ENCODE results near the gene ST7L. TPM values are rescaled to one million over a fixed set of nuclear protein-coding genes. Genes with fewer than 3 reads are reported as not detected.

ST7L gene
- total RNA-seq, 1 donor = 18.5 TPM

GRCh38 chr1:112633628-112634027 is 14.7 kb upstream of the ST7L start:
- Histone ChIP-seq H3K27me3 (ENCODE audit: insufficient read depth, low read length) (no peaks in the 10 kb centered on the region), H3K36me3 (ENCODE audit: insufficient read depth, low read length) (peaks cover 6% of the 10 kb centered on the region), H2AFZ (ENCODE audit: low read length) (no peak overlapping the region), H3K4me3 (ENCODE audit: insufficient read depth, low read length) (no peak overlapping the region), H3K4me1 (ENCODE audit: insufficient read depth, low read length) (peaks cover 20% of the 10 kb centered on the region), H3K4me2 (ENCODE audit: insufficient read depth, low read length) (no peak overlapping the region), H3K79me2 (ENCODE audit: insufficient read depth, low read length) (peaks cover 99% of the 10 kb centered on the region), H3K9me3 (ENCODE audit: low read depth, low read length) (no peaks in the 10 kb centered on the region), H3K27ac (ENCODE audit: low read depth, low read length) (no peak overlapping the region), H4K20me1 (ENCODE audit: insufficient read depth, low read length) (peaks cover 62% of the 10 kb centered on the region)
- no peak for DNase-seq (ENCODE audit: insufficient read length, low spot score, missing footprints)
- no peak for TF ChIP-seq CTCF (IDR thresholded peaks at IDR 0.05; ENCODE audit: extremely low read depth, low read depth, low read length)

GRCh38 chr1:112629256-112629655 is 10.3 kb upstream of the ST7L start:
- no peak overlapping the region for H3K27ac ChIP-seq (ENCODE audit: low read depth, low read length)
- no peaks in the 10 kb centered on the region for H3K27me3 ChIP-seq (ENCODE audit: insufficient read depth, low read length)
- H4K20me1 ChIP-seq (ENCODE audit: insufficient read depth, low read length) = peaks cover 77% of the 10 kb centered on the region
- H3K4me3 ChIP-seq (ENCODE audit: insufficient read depth, low read length) = no peak overlapping the region
- H3K9me3 ChIP-seq (ENCODE audit: low read depth, low read length) = no peaks in the 10 kb centered on the region
- no peak for DNase-seq (ENCODE audit: insufficient read length, low spot score, missing footprints)
- no peak overlapping the region for H3K4me2 ChIP-seq (ENCODE audit: insufficient read depth, low read length)
- peaks cover 15% of the 10 kb centered on the region for H3K36me3 ChIP-seq (ENCODE audit: insufficient read depth, low read length)
- TF ChIP-seq CTCF (IDR thresholded peaks at IDR 0.05; ENCODE audit: extremely low read depth, low read depth, low read length) = no peak
- peaks cover 99% of the 10 kb centered on the region for H3K79me2 ChIP-seq (ENCODE audit: insufficient read depth, low read length)
- H3K4me1 ChIP-seq (ENCODE audit: insufficient read depth, low read length) = peaks cover 14% of the 10 kb centered on the region
- H2AFZ ChIP-seq (ENCODE audit: low read length) = no peak overlapping the region

- H4K20me1 ChIP-seq (ENCODE audit: insufficient read depth, low read length) = peaks cover 73% of the 10 kb centered on the region
Observed at GRCh38 chr1:112628516-112628915, 9.6 kb upstream of the ST7L start.

GRCh38 chr1:112626887-112627286 is 7.9 kb upstream of the ST7L start:
- H3K4me3 ChIP-seq (ENCODE audit: insufficient read depth, low read length) = no peak overlapping the region
- H2AFZ ChIP-seq (ENCODE audit: low read length) = no peak overlapping the region
- H3K27ac ChIP-seq (ENCODE audit: low read depth, low read length) = no peak overlapping the region
- no peak overlapping the region for H3K4me2 ChIP-seq (ENCODE audit: insufficient read depth, low read length)
- H4K20me1 ChIP-seq (ENCODE audit: insufficient read depth, low read length) = peaks cover 59% of the 10 kb centered on the region
- DNase-seq (ENCODE audit: insufficient read length, low spot score, missing footprints) = no peak
- TF ChIP-seq CTCF (IDR thresholded peaks at IDR 0.05; ENCODE audit: extremely low read depth, low read depth, low read length) = no peak
- H3K79me2 ChIP-seq (ENCODE audit: insufficient read depth, low read length) = peaks cover 98% of the 10 kb centered on the region
- peaks cover 15% of the 10 kb centered on the region for H3K36me3 ChIP-seq (ENCODE audit: insufficient read depth, low read length)
- peaks cover 20% of the 10 kb centered on the region for H3K4me1 ChIP-seq (ENCODE audit: insufficient read depth, low read length)
- H3K27me3 ChIP-seq (ENCODE audit: insufficient read depth, low read length) = no peaks in the 10 kb centered on the region
- no peaks in the 10 kb centered on the region for H3K9me3 ChIP-seq (ENCODE audit: low read depth, low read length)

More at GRCh38 chr1:112628516-112628915, 9.6 kb upstream of the ST7L start:
- Histone ChIP-seq H3K79me2 (ENCODE audit: insufficient read depth, low read length) (peaks cover 99% of the 10 kb centered on the region), H3K4me1 (ENCODE audit: insufficient read depth, low read length) (peaks cover 14% of the 10 kb centered on the region), H3K36me3 (ENCODE audit: insufficient read depth, low read length) (peaks cover 15% of the 10 kb centered on the region), H3K27ac (ENCODE audit: low read depth, low read length) (peak overlapping the region; percentile 10), H3K9me3 (ENCODE audit: low read depth, low read length) (no peaks in the 10 kb centered on the region), H3K27me3 (ENCODE audit: insufficient read depth, low read length) (no peaks in the 10 kb centered on the region), H2AFZ (ENCODE audit: low read length) (no peak overlapping the region), H3K4me3 (ENCODE audit: insufficient read depth, low read length) (no peak overlapping the region), H3K4me2 (ENCODE audit: insufficient read depth, low read length) (no peak overlapping the region)
- no peak for TF ChIP-seq CTCF (IDR thresholded peaks at IDR 0.05; ENCODE audit: extremely low read depth, low read depth, low read length)
- no peak for DNase-seq (ENCODE audit: insufficient read length, low spot score, missing footprints)

All from osteoblast (primary cell).